OCI-M2 (cell line): ENCODE measurements around the gene ZNF831.

Source experiments
- DNase-seq: peaks from one replicate; lab custom pipeline; 2025; ENCODE audit not compliant: unreplicated experiment; lab: John Stamatoyannopoulos, UW

The ZNF831 gene

DNA sequence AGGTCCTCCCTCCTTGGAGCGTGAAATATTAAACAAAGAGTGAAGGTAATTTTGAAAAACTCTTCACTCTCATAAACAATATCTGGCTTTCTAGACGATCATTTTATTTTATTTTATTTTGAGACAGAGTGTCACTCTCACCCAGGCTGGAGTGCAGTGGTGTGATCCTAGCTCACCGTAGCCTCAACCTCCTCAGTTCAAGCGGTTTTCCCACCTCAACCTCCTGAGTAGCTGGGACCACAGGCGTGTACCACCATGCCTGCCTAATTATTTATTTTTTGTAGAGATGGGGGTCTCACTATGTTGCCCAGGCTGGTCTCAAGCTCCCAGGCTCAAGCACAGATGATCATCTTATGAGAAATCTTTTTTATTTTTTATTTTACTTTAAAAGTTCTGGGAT is 16.4 kb downstream of the ZNF831 start:
- no peak for DNase-seq

DNA sequence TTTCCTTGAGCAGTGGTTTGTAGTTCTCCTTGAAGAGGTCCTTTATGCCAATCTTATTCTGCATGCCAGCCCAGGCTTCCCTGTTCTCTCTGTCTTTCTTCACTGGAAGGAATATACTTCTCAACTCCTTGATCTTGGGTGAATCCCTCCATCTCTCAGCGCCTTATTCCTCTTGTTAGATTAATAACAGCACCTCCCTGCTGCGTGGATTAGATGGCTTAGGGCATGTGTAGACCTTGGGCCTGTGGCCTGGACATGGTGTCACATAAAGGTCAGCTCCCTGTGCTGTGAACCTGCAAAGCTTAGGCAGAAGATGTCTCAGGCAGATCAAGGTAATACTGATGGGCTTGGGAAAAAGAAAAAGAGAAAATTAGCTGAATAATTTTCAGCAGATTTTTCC is 18.3 kb downstream of the ZNF831 start:
- no peak for DNase-seq

DNA sequence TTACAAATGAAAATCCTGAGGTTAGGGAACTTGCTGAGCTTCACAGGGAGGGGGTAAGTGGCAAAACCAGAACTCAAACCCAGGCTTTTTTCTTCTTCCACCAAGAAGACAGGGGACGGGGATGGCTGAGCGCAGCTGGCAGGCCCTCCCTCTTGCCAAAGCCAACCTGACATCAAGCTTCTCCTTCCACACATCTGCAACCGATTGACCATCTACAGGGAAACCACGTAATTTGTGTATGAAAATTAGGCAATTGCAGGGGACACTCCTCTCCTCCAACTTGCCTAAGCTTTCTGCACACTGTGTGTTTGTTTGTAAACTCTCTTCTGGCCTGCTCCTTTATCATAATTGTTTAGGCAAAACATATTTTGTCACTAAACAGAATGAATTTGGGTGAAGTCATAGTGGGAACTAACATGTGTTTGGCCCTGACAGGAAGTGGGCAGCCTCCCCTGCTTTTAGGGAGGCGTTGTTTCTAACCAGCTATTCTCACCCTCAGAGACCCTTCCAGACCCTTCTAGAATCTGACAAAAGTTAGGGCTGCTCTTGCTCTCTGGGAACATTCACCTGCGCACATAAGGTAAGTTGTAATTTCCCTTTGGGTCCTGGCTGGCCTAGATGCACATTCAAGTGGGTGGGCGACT is 18.9 kb downstream of the ZNF831 start:
- DNase-seq, result no peak

DNA sequence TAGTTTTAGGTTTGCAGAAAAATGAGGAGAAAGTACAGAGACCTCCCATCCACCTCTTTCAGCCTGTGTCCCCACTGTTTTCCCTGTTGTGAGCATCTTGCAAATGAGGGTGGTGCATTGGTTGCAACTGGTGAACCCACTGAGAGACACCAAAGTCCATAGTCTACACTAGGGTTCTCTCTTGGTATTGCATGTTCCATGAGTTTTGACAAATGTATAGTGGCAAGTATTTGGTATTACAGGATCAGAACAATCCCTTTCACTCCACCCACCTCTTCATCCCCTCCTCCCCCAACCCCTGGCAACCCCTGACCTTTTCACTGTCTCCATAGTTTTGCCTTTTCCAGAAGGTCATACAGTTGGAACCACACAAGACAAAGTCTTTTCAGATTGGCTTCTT is 20.1 kb downstream of the ZNF831 start:
- no peak for DNase-seq

DNA sequence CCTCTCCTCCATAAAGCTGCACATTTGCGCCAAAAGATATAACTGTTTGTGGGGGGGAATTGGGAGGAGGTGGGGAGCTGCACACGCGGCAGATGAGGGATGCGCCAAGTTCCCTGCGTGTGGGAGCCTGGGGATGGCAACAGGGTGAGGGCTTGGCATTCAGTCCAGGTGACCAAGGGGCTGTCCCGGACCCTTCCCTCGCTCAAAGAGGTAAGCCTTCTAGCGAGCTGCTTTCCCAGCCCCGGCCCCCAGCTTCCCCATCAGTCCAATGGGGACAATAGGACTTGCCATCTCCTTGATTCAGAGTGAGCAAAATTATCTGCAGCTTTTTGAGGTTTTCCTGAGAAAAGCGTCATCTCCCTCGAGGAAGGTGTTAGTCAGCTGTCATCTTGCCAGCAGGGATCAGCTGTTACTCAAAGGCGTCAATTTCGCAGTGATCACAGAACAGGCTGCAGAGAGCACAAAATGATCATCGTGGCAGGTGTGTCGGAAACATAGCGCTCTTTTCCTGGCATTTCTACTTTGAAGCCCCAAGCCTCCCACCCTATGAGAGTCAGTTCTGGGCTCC is 21.3 kb downstream of the ZNF831 start:
- DNase-seq, result no peak

DNA sequence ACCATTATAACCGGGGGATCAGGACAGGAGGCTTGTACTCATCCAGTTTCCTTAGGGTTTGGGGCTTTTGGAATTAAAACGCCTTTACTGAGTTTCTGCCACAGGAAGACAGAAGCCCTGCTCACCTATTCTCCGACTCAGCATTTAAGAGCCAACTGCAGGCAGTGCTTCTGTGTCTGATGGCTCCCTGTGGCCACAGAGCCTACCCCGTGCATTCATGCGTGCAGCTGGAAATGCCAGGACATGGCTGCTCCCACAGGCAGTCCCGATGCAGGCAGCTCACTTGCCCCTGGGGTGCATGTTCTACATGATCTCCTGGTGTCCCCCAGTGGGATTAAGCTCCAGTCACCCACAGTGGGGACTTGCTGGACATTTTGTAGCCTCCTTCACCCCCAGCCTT is 22.2 kb downstream of the ZNF831 start:
- no peak for DNase-seq

DNA sequence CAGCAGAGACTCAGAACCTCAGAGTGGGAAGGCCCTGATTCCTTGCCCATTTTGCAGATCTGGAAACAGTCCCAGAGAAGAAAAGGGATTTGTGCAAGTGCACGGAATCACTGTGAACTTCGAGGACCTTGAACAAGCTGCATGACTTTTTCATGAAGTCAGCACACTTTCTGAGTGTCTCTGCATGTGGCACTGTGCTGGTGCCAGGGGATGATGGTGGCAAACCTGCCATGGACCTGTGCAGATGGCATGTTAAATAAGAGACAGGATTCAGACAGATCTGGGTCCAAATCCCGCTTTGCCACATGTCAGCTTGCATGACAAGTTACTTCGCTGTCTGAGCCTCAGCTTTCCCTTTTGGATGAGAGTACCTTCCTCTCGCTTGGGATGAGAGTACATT is 26.8 kb downstream of the ZNF831 start:
- DNase-seq, result no peak

DNA sequence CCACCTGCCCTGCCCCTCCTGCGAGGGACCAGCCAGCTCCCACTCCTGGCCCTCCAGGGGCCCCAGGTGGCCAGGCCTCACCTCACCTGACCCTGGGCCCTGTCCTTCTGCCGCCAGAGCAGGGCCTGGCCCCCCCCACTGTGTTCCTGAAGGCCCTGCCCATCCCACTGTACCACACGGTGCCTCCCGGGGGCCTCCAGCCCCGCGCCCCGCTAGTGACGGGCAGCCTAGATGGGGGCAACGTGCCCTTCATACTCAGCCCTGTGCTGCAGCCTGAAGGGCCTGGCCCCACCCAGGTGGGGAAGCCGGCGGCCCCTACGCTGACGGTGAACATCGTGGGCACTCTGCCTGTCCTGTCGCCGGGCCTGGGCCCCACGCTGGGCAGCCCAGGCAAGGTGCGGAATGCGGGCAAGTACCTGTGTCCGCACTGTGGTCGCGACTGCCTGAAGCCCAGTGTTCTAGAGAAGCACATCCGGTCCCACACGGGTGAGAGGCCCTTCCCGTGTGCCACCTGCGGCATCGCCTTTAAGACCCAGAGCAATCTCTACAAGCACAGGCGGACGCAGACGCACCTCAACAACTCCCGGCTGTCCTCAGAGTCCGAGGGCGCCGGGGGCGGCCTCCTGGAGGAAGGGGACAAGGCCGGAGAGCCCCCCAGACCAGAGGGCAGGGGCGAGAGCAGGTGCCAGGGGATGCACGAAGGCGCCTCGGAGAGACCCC is 27.6 kb downstream of the ZNF831 start:
- no peak for DNase-seq

DNA sequence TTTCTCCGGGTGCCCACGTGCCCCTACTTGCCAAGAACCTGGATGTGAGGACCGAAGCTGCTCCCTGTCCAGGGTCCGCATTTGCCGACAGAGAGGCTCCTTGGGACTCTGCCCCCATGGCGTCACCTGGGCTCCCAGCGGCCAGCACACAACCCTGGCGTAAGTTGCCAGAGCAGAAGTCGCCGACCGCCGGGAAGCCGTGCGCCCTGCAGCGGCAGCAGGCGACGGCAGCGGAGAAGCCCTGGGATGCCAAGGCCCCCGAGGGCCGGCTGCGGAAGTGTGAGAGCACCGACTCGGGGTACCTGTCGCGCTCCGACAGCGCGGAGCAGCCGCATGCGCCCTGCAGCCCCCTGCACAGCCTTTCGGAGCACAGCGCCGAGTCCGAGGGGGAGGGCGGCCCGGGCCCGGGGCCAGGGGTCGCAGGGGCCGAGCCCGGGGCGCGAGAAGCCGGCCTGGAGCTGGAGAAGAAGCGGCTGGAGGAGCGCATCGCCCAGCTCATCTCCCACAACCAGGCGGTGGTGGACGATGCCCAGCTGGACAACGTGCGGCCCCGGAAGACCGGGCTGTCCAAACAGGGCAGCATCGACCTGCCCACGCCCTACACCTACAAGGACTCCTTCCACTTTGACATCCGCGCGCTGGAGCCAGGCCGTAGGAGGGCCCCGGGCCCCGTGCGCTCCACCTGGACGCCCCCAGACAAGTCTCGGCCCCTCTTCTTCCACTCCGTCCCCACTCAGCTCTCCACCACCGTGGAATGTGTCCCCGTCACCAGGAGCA is 28.3 kb downstream of the ZNF831 start:
- DNase-seq, result no peak

DNA sequence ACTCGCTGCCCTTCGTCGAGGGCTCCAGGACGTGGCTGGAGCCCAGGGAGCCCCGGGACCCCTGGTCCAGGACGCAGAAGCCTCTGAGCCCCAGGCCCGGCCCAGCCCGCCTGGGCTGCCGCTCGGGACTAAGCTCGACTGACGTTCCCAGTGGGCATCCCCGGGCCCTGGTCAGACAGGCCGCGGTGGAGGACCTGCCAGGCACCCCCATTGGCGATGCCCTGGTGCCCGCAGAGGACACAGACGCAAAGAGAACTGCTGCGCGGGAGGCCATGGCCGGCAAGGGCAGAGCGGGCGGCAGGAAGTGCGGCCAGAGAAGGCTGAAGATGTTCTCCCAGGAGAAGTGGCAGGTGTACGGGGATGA is 28.9 kb downstream of the ZNF831 start:
- DNase-seq, result no peak

DNA sequence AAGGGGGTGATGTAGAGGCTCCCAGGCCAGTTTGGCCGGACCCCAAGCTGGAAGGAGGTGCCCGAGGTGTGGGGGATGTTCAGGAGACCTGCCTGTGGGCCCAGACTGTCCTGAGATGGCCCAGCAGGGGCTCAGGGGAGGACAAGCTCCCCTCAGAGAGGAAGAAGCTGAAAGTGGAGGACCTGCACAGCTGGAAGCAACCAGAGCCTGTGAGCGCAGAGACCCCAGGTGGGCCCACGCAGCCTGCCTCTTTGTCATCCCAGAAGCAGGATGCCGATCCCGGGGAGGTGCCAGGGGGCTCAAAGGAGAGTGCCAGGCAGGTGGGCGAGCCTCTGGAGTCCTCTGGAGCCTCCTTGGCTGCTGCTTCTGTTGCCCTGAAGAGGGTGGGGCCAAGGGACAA is 29.7 kb downstream of the ZNF831 start:
- DNase-seq, result no peak

DNA sequence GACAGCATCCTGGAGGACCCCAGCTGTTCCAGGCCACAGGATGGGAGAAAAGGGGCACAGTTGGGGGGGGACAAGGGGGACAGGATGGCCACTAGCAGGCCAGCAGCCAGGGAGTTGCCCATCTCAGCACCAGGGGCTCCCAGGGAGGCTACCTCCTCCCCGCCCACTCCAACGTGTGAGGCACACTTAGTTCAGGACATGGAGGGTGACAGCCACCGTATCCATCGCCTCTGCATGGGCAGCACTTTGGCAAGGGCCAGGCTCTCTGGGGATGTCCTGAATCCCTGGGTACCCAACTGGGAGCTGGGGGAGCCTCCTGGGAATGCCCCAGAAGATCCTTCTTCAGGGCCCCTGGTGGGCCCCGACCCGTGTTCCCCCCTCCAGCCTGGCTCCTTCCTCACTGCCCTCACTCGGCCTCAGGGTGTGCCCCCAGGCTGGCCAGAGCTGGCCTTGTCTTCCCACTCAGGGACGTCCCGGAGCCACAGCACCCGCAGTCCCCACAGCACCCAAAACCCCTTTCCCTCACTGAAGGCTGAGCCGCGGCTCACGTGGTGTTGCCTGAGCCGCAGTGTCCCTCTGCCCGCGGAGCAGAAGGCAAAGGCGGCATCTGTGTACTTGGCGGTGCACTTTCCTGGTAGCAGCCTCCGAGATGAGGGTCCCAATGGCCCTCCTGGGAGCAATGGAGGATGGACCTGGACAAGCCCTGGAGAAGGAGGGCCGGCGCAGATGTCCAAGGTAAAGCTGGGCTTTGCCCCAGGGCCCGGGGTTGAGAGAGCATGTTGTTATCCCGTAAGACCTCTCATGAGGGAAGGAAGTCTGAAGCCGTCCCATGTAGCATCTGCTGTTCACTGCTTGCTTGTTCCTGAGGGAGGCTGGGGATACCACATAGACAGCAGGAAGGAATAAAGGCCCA is 30.7 kb downstream of the ZNF831 start:
- DNase-seq, result no peak

DNA sequence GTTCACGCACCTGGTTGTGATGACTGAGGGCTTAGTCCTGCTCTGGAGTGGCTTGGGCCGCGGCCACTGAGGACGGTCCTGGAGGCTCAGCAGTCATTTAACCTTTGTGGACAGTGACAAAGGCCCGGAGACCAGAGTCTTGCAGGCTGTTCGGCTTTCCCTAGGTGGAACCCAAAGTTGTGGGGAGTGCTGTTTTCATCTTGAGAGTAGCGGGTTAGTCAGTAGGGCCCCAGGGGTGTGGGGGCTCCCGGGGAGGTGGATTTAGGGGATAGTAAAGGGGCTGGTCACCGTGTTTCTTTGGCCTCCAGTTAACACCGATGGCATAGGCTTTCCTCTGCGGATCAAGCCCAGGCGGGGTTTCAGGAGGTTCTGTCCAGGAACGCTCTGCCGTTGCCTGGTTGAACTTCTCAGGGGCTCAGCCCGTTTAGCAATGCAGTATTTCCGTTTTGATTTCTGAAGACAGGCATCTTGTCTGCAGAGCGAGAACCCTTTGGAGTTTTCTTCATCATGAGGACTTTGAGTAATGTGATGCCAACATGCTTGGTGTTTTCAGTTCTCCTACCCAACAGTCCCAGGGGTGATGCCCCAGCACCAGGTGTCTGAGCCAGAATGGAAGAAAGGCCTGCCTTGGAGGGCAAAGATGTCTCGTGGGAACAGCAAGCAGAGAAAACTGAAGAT is 31.8 kb downstream of the ZNF831 start:
- no peak for DNase-seq

DNA sequence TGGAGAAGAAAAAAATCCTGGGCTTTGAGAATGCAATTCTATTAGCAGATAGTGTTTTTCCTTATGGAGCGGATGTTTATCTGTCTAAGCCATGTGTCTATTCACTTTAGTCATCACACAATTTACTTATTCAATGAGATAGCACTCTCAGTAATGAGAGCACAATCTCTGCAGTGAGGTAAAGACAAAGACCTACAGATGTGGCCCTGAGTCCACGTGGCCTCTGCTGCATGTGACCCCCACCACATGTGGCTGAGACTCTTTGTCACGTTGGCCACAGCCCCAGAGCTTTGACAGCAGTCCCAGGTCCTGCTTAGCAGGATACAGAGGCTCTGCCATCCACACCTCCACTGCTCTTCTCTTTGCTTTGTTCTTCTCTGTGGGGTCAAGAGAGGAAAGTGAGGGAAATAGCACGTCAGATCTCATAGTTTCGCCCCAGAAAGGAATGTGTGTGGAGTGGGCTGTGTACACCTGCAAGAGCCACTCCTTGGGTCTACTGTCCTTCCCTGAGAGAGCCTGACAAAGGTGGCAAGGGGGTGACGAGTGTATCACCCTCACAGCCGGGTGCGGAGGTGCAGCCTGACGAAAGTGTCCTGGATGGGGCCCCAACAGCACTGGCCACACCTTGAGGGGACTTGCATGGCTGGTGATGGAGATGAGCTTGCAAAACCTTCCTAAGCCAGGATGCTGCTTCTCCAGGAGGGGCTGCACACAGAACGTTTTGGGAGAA is 40.7 kb downstream of the ZNF831 start:
- DNase-seq, result no peak

DNA sequence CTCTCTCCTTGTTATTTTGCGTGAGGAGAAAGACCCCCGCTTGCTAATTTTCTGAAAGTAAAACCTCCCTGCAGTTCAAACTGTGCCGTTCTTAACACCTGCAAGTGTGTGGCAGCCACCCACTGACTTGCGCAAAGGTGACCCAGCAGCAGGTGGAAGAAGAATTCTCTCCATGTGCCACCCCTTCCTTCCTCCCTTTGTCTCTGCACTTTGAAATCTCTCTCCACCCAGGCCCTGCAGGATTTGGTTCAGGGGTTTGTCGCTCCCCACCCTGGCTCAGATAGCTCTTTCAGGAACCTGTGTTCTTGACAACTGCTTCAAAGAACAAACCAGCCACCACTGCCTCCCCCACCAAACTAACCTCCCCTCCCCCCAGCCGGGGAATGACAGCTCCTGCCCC is 41.4 kb downstream of the ZNF831 start:
- DNase-seq, result no peak

DNA sequence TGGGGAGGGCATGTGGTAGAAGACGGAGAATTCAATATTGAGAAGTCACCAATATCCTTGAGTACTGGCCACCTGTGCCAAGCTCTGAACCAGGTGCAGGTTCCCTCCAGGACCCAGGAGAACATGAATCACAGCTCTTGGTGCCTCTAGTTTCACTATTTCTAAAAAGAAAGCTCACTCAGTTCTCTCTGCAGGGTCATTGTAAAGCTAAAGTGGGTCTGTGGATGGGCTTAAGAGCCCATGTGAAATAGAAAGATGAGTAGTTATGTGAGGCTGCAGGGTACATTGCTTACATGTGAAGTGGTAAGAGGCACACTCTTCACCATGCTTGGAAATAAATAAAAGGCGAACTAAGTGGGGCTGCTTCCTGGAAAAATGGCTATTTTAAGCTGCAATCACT is 43.6 kb downstream of the ZNF831 start:
- no peak for DNase-seq

DNA sequence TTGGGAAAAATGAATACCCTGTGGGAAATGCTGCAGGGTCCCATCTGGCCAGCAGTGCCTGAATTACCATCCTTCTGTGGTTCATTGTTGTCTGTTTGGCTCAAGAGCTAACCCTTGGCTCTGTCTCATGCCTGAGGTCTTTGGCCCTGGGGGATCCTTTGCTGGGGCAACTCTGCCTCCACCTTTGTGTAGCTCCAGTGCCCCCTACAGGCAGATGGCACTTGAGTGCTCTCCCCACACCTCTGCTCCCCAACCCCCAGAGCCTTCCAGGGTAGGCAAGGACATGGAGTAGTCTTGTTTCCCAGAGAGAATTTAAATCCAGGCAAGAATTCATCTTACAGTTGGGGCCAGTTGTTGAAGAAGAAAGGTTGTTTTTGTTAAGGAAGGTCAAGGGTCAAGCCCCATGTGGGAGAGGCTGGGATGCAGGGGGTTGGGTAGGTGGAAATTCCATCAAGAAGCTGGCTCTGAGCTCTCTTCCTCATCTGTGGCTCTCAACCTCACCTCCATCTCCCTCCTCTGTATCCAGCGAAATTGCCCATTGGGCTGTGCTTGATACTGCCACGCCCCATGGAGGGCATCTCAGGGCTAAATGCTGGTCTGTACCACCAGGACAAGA is 44.2 kb downstream of the ZNF831 start:
- DNase-seq, result no peak

DNA sequence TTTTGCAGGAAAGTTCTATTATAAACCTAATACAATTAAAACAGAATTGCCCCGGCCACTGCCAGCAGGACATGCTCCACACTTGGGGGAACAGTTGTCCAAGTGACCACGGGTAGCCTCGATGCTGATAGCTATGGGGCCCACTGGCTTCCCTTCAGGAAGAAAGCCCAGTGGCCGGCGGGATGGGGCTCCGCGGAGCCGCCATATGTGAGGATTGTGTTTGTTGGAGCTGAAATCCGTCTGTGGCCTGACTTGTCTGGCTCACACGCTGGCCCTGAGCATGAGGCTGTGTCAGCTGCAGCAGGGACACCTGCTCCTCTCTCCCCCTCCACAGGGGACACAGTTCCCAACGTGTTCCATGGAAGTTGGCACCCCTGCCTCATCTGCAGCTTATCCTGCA is 46.6 kb downstream of the ZNF831 start:
- DNase-seq, result no peak

DNA sequence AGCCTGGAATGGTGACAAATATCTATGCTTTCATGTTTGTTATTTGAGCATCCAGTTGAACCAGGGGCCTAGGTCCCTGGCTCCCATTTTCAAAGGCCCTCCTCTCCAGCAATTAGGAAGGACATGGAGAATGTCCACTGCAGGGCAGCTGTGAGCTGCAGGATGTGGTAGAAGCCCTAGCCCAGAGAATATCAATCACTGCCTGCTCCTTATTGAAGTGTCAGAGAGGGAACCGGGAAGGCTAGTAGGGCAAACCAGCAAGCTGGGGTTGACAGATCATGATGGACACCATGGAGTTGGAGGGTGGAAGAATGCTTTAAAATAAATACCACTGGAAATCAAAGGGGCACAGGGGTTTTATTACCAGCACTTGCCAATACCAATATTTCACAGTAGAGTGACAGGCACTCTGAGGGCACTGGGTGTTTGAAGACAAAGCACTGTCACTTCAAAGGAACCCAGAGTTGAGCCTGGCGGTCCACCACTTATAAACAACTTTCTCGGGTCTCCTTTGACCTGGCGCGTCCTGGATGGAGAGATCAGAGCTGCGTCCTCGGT is 47.7 kb downstream of the ZNF831 start:
- no peak for DNase-seq
